HCT116 (cell line): Measurements from ENCODE around the gene IL1R1. TPM values are rescaled to one million over a fixed set of nuclear protein-coding genes. Genes with fewer than 3 reads are reported as not detected.

Source experiments
- ATAC-seq: fragments of 200-7000 bp; cut with Tn5 transposase; 2 replicates; pipeline ENCODE4 v1.9.1; 2020; ENCODE audit warnings: mild to moderate bottlenecking, moderate library complexity
- BruUV-seq: library from RNA; stranded (reverse); fragments of 400-500 nt; replicated peaks from 2 replicates; lab custom pipeline; 2021; lab: Mats Ljungman, UMichigan
- CTCF ChIA-PET: fragments of 300-600 bp; sonication (Branson Sonifier 250); formaldehyde crosslinking; loops from one replicate; lab custom pipeline; 2021; ENCODE audit warnings: antibody characterized with exemption; lab: Charles Lee
- POLR2A ChIA-PET: fragments of 300-600, 350-600 bp; sonication (Branson Sonifier 250); formaldehyde crosslinking; loops from one replicate; lab custom pipeline; 2021; ENCODE audit warnings: antibody characterized with exemption; lab: Charles Lee
- RAD21 ChIA-PET, 2 experiments: fragments of 300-600 bp; sonication (Branson Sonifier 250); formaldehyde crosslinking; loops; one replicate each; lab custom pipeline; 2023; ENCODE audit warnings: low total read pairs in 2 of 2; ENCODE audit not compliant: uncharacterized antibody in 2 of 2, unreplicated experiment in 2 of 2, low non-redundant PET in 1 of 2; lab: Charles Lee
- DNase-seq: peaks from one replicate; pipeline ENCODE4 v3.0.0-alpha.2; 2010; ENCODE audit warnings: low read depth, low spot score
- H2AFZ ChIP-seq: fragments of 200-600 bp; shearing (Covaris generic), sonication (generic); 2 replicates; pipeline ENCODE4 v1.6.1; 2017; ENCODE audit warnings: low read depth, mixed run types, mixed read lengths, antibody characterized with exemption, low read length; ENCODE audit not compliant: poor library complexity, severe bottlenecking
- H3K27ac ChIP-seq: 2 replicates; pipeline ENCODE4 v1.5.1; 2012; ENCODE audit warnings: low read depth, low read length
- H3K27me3 ChIP-seq: fragments of 200-600 bp; sonication (generic); 2 replicates; pipeline ENCODE4 v1.6.1; 2016; ENCODE audit warnings: mixed run types, low read length, mixed read lengths; ENCODE audit not compliant: insufficient read depth
- H3K36me3 ChIP-seq, 2 experiments: fragments of 200-500 bp in 1 of 2; fragments of 200-600 bp in 1 of 2; sonication (Bioruptor generic) in 1 of 2; sonication (generic) in 1 of 2; 2 replicates each; pipeline versions ENCODE4 v1.5.1 to v1.6.1; 2014 to 2016; ENCODE audit warnings: low read length in 2 of 2, inconsistent platforms in 1 of 2, mixed read lengths in 1 of 2, mixed run types in 1 of 2; ENCODE audit not compliant: insufficient read depth in 2 of 2, control insufficient read depth in 1 of 2
- H3K4me1 ChIP-seq, 2 experiments: fragments of 200-600 bp in 1 of 2; sonication (generic) in 1 of 2; 2 replicates each; pipeline versions ENCODE4 v1.5.1 to v1.6.1; 2012 to 2017; ENCODE audit warnings: low read length in 2 of 2, inconsistent platforms in 1 of 2, mild to moderate bottlenecking in 1 of 2, mixed read lengths in 1 of 2, mixed run types in 1 of 2, moderate library complexity in 1 of 2; ENCODE audit not compliant: insufficient read depth in 2 of 2, control insufficient read depth in 1 of 2
- H3K4me2 ChIP-seq: fragments of 200-600 bp; sonication (generic); 2 replicates; pipeline ENCODE4 v1.6.1; 2017; ENCODE audit warnings: mixed run types, low read length, mixed read lengths
- H3K4me3 ChIP-seq, 2 experiments: fragments of 200-600 bp in 1 of 2; sonication (generic) in 1 of 2; replicated peaks in 1 of 2; 2 replicates each; pipeline ENCODE4 v1.5.1; 2011 to 2016; ENCODE audit warnings: low read length in 2 of 2, control low read depth in 1 of 2, low read depth in 1 of 2, mild to moderate bottlenecking in 1 of 2, mixed read lengths in 1 of 2, mixed run types in 1 of 2
- H3K79me2 ChIP-seq: fragments of 200-600 bp; sonication (generic); 2 replicates; pipeline ENCODE4 v1.6.1; 2017; ENCODE audit warnings: mild to moderate bottlenecking, mixed run types, low read length, moderate library complexity, mixed read lengths; ENCODE audit not compliant: insufficient read depth
- H3K9ac ChIP-seq: fragments of 200-600 bp; sonication (generic); 2 replicates; pipeline ENCODE4 v1.6.1; 2016; ENCODE audit warnings: low read length, mixed read lengths
- H3K9me2 ChIP-seq: fragments of 200-600 bp; sonication (generic), shearing (Covaris generic); 2 replicates; pipeline ENCODE4 v1.6.1; 2017; ENCODE audit warnings: mixed run types, mild to moderate bottlenecking, moderate library complexity; ENCODE audit not compliant: insufficient read depth
- H3K9me3 ChIP-seq, 2 experiments: fragments of 200-500 bp in 1 of 2; fragments of 200-600 bp in 1 of 2; sonication (Bioruptor generic) in 1 of 2; sonication (generic) in 1 of 2; 2 replicates each; pipeline ENCODE4 v1.6.1; 2014 to 2017; ENCODE audit warnings: low read length in 2 of 2, mixed read lengths in 2 of 2, inconsistent platforms in 1 of 2, low read depth in 1 of 2, mild to moderate bottlenecking in 1 of 2, mixed run types in 1 of 2, moderate library complexity in 1 of 2; ENCODE audit not compliant: control insufficient read depth in 1 of 2, insufficient read depth in 1 of 2
- H4K20me1 ChIP-seq: fragments of 200-600 bp; sonication (generic), shearing (Covaris generic); 2 replicates; pipeline ENCODE4 v1.6.1; 2017; ENCODE audit warnings: mixed run types, mild to moderate bottlenecking, moderate library complexity; ENCODE audit not compliant: insufficient read depth
- ELF1 ChIP-seq: IDR thresholded peaks from 2 replicates; pipeline ENCODE4 v1.6.1; 2012; ENCODE audit warnings: low read depth, borderline replicate concordance
- EZH2phosphoT487 ChIP-seq: fragments of 200-600 bp; IDR thresholded peaks from 2 replicates; pipeline ENCODE4 v1.6.1; 2018; ENCODE audit warnings: antibody characterized with exemption, borderline replicate concordance
- ZFX ChIP-seq: fragments of 450-650 bp; IDR thresholded peaks from 2 replicates; pipeline ENCODE4 v1.6.1; 2017
- intact Hi-C: fragments of 100-400 bp; cut with micrococcal nuclease; formaldehyde crosslinking; loops from 2 replicates; pipeline ENCODE4 v1.10.0; 2022
- total RNA-seq: library from RNA; stranded (reverse); gene quantifications from one replicate; pipeline ENCODE4 v1.2.1, GENCODE V29; 2021; ENCODE audit not compliant: unreplicated experiment
- TF ChIP-seq, protein P1 (sequence below): IDR thresholded peaks from 2 replicates; pipeline ENCODE4 v1.6.1; 2012

Gene IL1R1
- total RNA-seq, 1 experiment from 2014 or later = 5.3 TPM

DNA sequence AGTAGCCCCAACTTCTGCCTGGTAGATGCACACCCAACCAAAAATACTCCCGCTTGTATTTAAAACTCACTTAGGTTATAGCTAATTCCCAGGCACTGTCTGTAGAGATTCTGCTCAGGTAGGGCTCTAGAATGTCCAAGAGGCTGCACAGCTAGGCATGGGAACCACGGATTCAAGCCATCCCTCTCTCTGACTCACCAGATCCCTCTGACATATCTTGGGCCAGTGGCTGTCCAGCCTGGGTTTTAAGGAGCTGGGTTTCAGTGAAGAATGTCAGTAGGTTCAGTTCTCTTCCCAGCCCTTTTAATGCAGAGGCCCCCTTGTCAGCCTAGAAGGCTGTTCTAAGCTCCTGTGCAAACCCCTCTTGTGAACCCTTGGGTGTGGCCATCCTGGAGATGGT, 15.9 kb upstream of the IL1R1 start:
- no peak overlapping the region for H3K27ac ChIP-seq
- H3K9me3 ChIP-seq = no peaks in the 10 kb centered on the region
- RAD21 ChIA-PET = no interaction called here
- ATAC-seq (no peak), DNase-seq (no peak)
- CTCF ChIA-PET = no interaction called here
- TF ChIP-seq ZFX = no peak
- H3K9me2 ChIP-seq = no peaks in the 10 kb centered on the region
- no peaks in the 10 kb centered on the region for H3K36me3 ChIP-seq
- H3K9ac ChIP-seq = no peak overlapping the region
- POLR2A ChIA-PET = no interaction called here
- H3K27me3 ChIP-seq = no peaks in the 10 kb centered on the region
- peaks cover 0 to 6% of the 10 kb centered on the region in 2 experiments; a peak in 1 of 4 replicates for H3K4me1 ChIP-seq
- no peak overlapping the region for H2AFZ ChIP-seq
- intact Hi-C loops = no loop called here
- no peak overlapping the region for H3K4me3 ChIP-seq
- no peak overlapping the region for H3K4me2 ChIP-seq
- no peaks in the 10 kb centered on the region for H3K79me2 ChIP-seq
- no TSS peak for BruUV-seq
- H4K20me1 ChIP-seq = no peaks in the 10 kb centered on the region

DNA sequence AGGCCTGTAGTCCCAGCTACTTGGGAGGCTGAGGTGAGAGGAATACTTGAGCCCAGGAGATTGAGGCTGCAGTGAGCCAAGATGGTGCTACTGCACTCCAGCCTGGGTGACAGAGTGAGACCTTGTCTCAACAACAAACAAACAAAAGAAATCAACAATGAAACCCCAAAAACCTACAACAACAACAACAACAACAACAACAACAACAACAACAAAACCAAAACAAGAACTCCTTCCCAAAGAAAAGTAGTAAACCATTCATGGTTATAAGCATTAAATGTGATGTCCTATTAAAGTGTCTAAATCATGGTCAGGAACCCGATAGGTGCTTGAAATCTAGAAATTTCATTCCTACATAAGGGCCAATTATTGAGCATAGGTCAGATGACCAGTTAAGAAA, 13.5 kb upstream of the IL1R1 start:
- intact Hi-C loops = no loop called here
- CTCF ChIA-PET = no interaction called here
- Histone ChIP-seq H3K4me1 (peaks cover 0 to 6% of the 10 kb centered on the region in 2 experiments; a peak in 1 of 4 replicates), H3K9me2 (no peaks in the 10 kb centered on the region), H3K4me3 (no peak overlapping the region), H3K9me3 (no peaks in the 10 kb centered on the region), H2AFZ (no peak overlapping the region), H3K9ac (no peak overlapping the region)
- ATAC-seq = no peak
- TF ChIP-seq EZH2phosphoT487 (no peak), ELF1 (no peak)
- TF ChIP-seq, protein P1, sequence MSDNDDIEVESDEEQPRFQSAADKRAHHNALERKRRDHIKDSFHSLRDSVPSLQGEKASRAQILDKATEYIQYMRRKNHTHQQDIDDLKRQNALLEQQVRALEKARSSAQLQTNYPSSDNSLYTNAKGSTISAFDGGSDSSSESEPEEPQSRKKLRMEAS = no peak
- TF ChIP-seq, all 23 proteins: peak for 0
- H3K27me3 ChIP-seq = no peaks in the 10 kb centered on the region
- no peak overlapping the region for H3K27ac ChIP-seq
- no TSS peak for BruUV-seq
- RAD21 ChIA-PET = no interaction called here
- H3K79me2 ChIP-seq = no peaks in the 10 kb centered on the region
- POLR2A ChIA-PET = interaction anchor here (0.6 kb wide), 1 partner anchor 425 kb away, joined by 3 read pairs; no protein-coding TSS in a partner anchor
- no peak overlapping the region for H3K4me2 ChIP-seq
- H4K20me1 ChIP-seq = no peaks in the 10 kb centered on the region
- DNase-seq = no peak
- H3K36me3 ChIP-seq = no peaks in the 10 kb centered on the region
